ENCODE measurements around the gene OPRPN.

The OPRPN gene

GRCh38 chr4:70392057-70392776, 5.5 kb upstream of the OPRPN start:
- Histone ChIP-seq H3K4me1 (ENCODE audit: insufficient read depth, low read length) (no peaks in the 10 kb centered on the region), H3K9me3 (ENCODE audit: insufficient read depth, low read length, severe bottlenecking) (no peaks in the 10 kb centered on the region), H3K4me2 (ENCODE audit: insufficient read depth, low read length) (no peak overlapping the region), H3K27ac (ENCODE audit: low read length) (no peak overlapping the region), H3K79me2 (ENCODE audit: insufficient read depth, low read length) (no peaks in the 10 kb centered on the region), H2AFZ (ENCODE audit: low read depth, low read length) (no peak overlapping the region), H3K27me3 (ENCODE audit: insufficient read depth, low read length, poor library complexity) (no peaks in the 10 kb centered on the region), H3K9ac (ENCODE audit: low read depth, low read length) (no peak overlapping the region), H3K4me3 (ENCODE audit: low read depth in 1 of 2, low read length in 2 of 2) (no peak overlapping the region), H4K20me1 (ENCODE audit: insufficient read depth, low read length) (no peaks in the 10 kb centered on the region), H3K36me3 (ENCODE audit: insufficient read depth, low read length) (no peaks in the 10 kb centered on the region)
- TF ChIP-seq CTCF (IDR thresholded peaks at IDR 0.05; ENCODE audit: borderline replicate concordance, extremely low read depth, low read length, poor library complexity, severe bottlenecking) = no peak
- TF ChIP-seq EZH2 (IDR thresholded peaks at IDR 0.05; ENCODE audit: borderline replicate concordance, low read depth, low read length, severe bottlenecking) = no peak
- DNase-seq (no peak), ATAC-seq (ENCODE audit: insufficient read depth, low read depth) (no peak)

GRCh38 chr4:70399319-70399718, 1.6 kb downstream of the OPRPN start:
- H3K4me3 ChIP-seq (ENCODE audit: low read depth in 1 of 2, low read length in 2 of 2) = no peak overlapping the region
- H4K20me1 ChIP-seq (ENCODE audit: insufficient read depth, low read length) = no peaks in the 10 kb centered on the region
- no peak overlapping the region for H3K27ac ChIP-seq (ENCODE audit: low read length)
- no peak overlapping the region for H3K9ac ChIP-seq (ENCODE audit: low read depth, low read length)
- no peaks in the 10 kb centered on the region for H3K4me1 ChIP-seq (ENCODE audit: insufficient read depth, low read length)
- no peak overlapping the region for H2AFZ ChIP-seq (ENCODE audit: low read depth, low read length)
- DNase-seq (no peak), ATAC-seq (ENCODE audit: insufficient read depth, low read depth) (no peak)
- peaks cover under 1% of the 10 kb centered on the region for H3K27me3 ChIP-seq (ENCODE audit: insufficient read depth, low read length, poor library complexity)
- no peaks in the 10 kb centered on the region for H3K36me3 ChIP-seq (ENCODE audit: insufficient read depth, low read length)
- H3K79me2 ChIP-seq (ENCODE audit: insufficient read depth, low read length) = no peaks in the 10 kb centered on the region
- TF ChIP-seq CTCF (IDR thresholded peaks at IDR 0.05; ENCODE audit: borderline replicate concordance, extremely low read depth, low read length, poor library complexity, severe bottlenecking) (no peak), EZH2 (IDR thresholded peaks at IDR 0.05; ENCODE audit: borderline replicate concordance, low read depth, low read length, severe bottlenecking) (no peak)
- no peak overlapping the region for H3K4me2 ChIP-seq (ENCODE audit: insufficient read depth, low read length)
- H3K9me3 ChIP-seq (ENCODE audit: insufficient read depth, low read length, severe bottlenecking) = no peaks in the 10 kb centered on the region

- Histone ChIP-seq H3K36me3 (ENCODE audit: insufficient read depth, low read length) (no peaks in the 10 kb centered on the region), H2AFZ (ENCODE audit: low read depth, low read length) (no peak overlapping the region), H3K4me2 (ENCODE audit: insufficient read depth, low read length) (no peak overlapping the region), H3K4me1 (ENCODE audit: insufficient read depth, low read length) (no peaks in the 10 kb centered on the region), H3K79me2 (ENCODE audit: insufficient read depth, low read length) (no peaks in the 10 kb centered on the region), H3K9ac (ENCODE audit: low read depth, low read length) (no peak overlapping the region), H3K9me3 (ENCODE audit: insufficient read depth, low read length, severe bottlenecking) (no peaks in the 10 kb centered on the region), H3K4me3 (ENCODE audit: low read depth in 1 of 2, low read length in 2 of 2) (no peak overlapping the region), H3K27me3 (ENCODE audit: insufficient read depth, low read length, poor library complexity) (peaks cover 4% of the 10 kb centered on the region), H3K27ac (ENCODE audit: low read length) (no peak overlapping the region), H4K20me1 (ENCODE audit: insufficient read depth, low read length) (no peaks in the 10 kb centered on the region)
- ATAC-seq (ENCODE audit: insufficient read depth, low read depth) (no peak), DNase-seq (no peak)
- TF ChIP-seq CTCF (IDR thresholded peaks at IDR 0.05; ENCODE audit: borderline replicate concordance, extremely low read depth, low read length, poor library complexity, severe bottlenecking) (no peak), EZH2 (IDR thresholded peaks at IDR 0.05; ENCODE audit: borderline replicate concordance, low read depth, low read length, severe bottlenecking) (no peak)
Observed at GRCh38 chr4:70402762-70403161, 5.0 kb downstream of the OPRPN start.

Data from DND-41 (cell line).